Measurements from ENCODE around the gene OPCML. TPM values are rescaled to one million over a fixed set of nuclear protein-coding genes. Genes with fewer than 3 reads are reported as not detected.

Gene OPCML
- total RNA-seq, 4 donors from 2014 or later = 0.06 to 0.83 (median 0.24) TPM

DNA sequence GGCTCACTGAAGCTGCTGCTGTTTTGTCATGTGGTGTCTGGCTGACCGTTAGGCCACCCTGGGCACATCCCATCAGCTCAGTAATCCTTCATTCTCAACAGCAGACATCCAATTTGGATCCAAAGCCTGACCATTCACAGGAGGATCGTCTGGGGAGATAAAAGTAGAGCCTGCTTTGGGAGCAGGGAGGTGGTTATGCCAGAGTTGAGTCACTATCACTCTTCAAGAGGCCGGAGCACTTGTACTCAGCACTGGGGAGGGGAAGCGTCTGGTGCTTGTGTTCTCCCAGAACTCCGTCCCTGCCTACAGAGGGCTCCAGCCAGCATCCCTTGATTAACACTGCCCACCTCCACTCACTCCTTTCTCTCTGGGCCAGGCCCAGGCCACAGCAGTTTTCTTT is 382.6 kb downstream of the OPCML start:
- H3K27me3 ChIP-seq = peaks cover 0 to 46% (median 2%) of the 10 kb centered on the region in 4 donors

DNA sequence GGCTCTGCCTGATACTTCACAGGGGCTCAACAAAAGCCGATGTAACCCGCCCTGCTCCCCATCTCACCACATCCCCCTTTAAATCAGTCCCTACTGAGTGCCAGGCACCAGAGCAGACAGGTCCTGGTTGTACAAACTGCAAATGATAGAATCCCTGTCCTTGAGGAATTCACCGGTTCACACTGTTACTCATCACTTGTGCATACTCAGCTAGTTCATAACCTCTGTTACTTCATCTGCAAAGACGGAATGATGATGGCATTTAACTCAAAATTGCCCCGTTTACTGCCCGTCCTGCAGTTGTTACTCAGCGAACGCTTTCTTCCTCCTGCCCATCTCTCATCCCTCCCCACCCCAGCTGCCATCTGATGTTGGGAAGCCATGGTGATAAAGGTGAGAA is 384.7 kb downstream of the OPCML start:
- 78% methylated on average over 8 of the region's 8 CpGs for WGBS
- Histone ChIP-seq H3K4me1 (no peaks in the 10 kb centered on the region), H3K4me3 (no peak overlapping the region), H3K27me3 (peaks cover 0 to 37% (median 0%) of the 10 kb centered on the region in 4 donors), H3K36me3 (no peaks in the 10 kb centered on the region), H3K27ac (replicated peaks in 1 of 4) (no peak overlapping the region), H3K9me3 (no peaks in the 10 kb centered on the region)
- DNase-seq (ENCODE audit: extremely low spot score) = no peak
- intact Hi-C loops (cut with DNase I) = no loop called here
- TF ChIP-seq POLR2A (IDR thresholded peaks at IDR 0.05; ENCODE audit: low read depth) (no peak), POLR2AphosphoS5 (IDR thresholded peaks at IDR 0.05) (no peak), EP300 (IDR thresholded peaks at IDR 0.05) (no peak)
- TF ChIP-seq, protein P1, sequence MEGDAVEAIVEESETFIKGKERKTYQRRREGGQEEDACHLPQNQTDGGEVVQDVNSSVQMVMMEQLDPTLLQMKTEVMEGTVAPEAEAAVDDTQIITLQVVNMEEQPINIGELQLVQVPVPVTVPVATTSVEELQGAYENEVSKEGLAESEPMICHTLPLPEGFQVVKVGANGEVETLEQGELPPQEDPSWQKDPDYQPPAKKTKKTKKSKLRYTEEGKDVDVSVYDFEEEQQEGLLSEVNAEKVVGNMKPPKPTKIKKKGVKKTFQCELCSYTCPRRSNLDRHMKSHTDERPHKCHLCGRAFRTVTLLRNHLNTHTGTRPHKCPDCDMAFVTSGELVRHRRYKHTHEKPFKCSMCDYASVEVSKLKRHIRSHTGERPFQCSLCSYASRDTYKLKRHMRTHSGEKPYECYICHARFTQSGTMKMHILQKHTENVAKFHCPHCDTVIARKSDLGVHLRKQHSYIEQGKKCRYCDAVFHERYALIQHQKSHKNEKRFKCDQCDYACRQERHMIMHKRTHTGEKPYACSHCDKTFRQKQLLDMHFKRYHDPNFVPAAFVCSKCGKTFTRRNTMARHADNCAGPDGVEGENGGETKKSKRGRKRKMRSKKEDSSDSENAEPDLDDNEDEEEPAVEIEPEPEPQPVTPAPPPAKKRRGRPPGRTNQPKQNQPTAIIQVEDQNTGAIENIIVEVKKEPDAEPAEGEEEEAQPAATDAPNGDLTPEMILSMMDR (IDR thresholded peaks at IDR 0.05) = no peak

More for the DNA sequence above, 382.6 kb downstream of the OPCML start:
- H3K4me1 ChIP-seq = no peaks in the 10 kb centered on the region
- intact Hi-C loops (cut with DNase I) = no loop called here
- no peak overlapping the region for H3K27ac ChIP-seq (replicated peaks in 1 of 4)
- no peaks in the 10 kb centered on the region for H3K36me3 ChIP-seq
- no peak overlapping the region for H3K4me3 ChIP-seq
- no peaks in the 10 kb centered on the region for H3K9me3 ChIP-seq
- TF ChIP-seq EP300 (IDR thresholded peaks at IDR 0.05) (no peak), POLR2A (IDR thresholded peaks at IDR 0.05; ENCODE audit: low read depth) (no peak)
- 48% methylated on average over 5 of the region's 5 CpGs for WGBS
- no peak for DNase-seq (ENCODE audit: extremely low spot score)

DNA sequence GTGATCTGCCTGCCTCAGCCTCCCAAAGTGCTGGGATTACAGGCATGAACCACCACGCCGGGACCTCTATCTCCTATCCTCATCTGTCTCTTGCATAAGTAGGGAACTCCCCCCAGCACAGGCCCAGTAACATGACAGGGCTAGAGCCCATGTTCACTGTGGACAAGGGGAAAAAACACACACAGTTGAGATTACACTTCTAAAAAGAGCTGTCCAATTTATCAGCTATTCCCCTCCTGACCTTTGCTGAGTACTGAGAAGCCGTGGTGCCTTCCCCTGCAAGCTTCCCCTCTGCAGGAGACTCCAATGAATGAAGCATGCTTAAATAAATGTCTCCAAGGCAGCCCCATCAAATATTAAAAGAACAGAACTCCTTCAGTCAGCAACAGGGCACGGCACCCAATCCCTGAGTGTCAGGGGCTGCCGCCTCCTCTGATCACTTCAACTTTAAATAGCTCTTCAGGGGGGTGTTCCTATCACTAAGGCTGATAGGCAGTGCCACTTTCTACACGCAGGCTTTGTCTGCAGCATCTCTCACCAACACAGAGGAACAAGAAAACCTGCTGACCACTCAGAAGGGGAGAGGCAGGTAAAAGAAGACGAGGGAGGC is 385.5 kb downstream of the OPCML start:
- no peak overlapping the region for H3K4me3 ChIP-seq
- no peak for DNase-seq (ENCODE audit: extremely low spot score)
- TF ChIP-seq POLR2AphosphoS5 (IDR thresholded peaks at IDR 0.05) (no peak), POLR2A (IDR thresholded peaks at IDR 0.05; ENCODE audit: low read depth) (no peak), EP300 (IDR thresholded peaks at IDR 0.05) (no peak)
- TF ChIP-seq, protein P1 (IDR thresholded peaks at IDR 0.05) = no peak
- H3K36me3 ChIP-seq = no peaks in the 10 kb centered on the region
- H3K27me3 ChIP-seq = peaks cover 0 to 29% (median 0%) of the 10 kb centered on the region in 4 donors
- H3K27ac ChIP-seq (replicated peaks in 1 of 4) = no peak overlapping the region
- intact Hi-C loops (cut with DNase I) = no loop called here
- WGBS = 77% methylated on average over 7 of the region's 7 CpGs
- H3K4me1 ChIP-seq = no peaks in the 10 kb centered on the region
- H3K9me3 ChIP-seq = no peaks in the 10 kb centered on the region

DNA sequence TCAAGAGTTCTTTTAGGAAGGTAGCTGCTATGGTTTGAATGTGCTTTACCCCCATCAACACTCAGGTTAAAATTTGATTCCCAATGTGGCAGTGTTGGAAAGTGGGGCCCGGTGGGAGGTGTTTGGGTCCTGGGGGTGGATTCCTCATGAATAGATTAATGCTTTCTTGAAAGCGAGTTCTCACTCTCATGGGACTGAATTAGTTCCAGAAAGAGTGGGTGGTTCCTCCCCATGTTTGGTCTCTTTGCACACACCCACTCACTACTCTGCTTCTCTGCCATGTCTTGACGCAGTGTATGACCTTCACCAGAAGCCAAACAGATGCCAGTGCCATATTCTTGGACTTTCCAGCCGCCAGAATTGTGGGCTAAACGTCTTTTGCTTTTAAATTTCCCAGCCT is 394.4 kb downstream of the OPCML start:
- Histone ChIP-seq H3K4me1 (no peaks in the 10 kb centered on the region), H3K27me3 (peaks cover 0 to 39% (median 0%) of the 10 kb centered on the region in 4 donors), H3K9me3 (no peaks in the 10 kb centered on the region), H3K27ac (replicated peaks in 1 of 4) (no peak overlapping the region), H3K4me3 (no peak overlapping the region), H3K36me3 (no peaks in the 10 kb centered on the region)
- 70% methylated on average over 5 of the region's 5 CpGs for WGBS
- TF ChIP-seq, protein P1 (IDR thresholded peaks at IDR 0.05) = no peak
- no peak for TF ChIP-seq POLR2A (IDR thresholded peaks at IDR 0.05; ENCODE audit: low read depth)
- TF ChIP-seq POLR2AphosphoS5 (IDR thresholded peaks at IDR 0.05) = no peak
- no peak for TF ChIP-seq EP300 (IDR thresholded peaks at IDR 0.05)
- no peak for DNase-seq (ENCODE audit: extremely low spot score)
- intact Hi-C loops (cut with DNase I) = no loop called here

DNA sequence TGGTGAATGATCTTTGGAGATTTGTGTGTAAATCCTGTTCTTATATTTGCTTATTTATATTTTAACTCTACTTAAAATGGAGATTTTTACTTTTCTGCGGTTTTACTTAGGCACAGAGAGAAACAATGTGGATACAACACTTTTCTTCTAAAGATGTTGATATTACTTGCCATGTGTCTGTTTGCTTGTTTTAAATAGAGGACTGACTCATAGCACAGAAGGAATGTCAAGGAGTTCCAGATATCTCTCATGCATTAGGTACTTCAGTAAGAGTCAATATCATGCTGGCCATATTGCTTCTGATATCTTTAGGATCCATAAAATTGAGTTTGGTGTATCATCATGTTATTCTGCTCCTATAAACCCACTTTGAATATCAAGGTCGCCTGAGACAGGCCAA is 395.0 kb downstream of the OPCML start:
- no peak for DNase-seq (ENCODE audit: extremely low spot score)
- H3K9me3 ChIP-seq = no peaks in the 10 kb centered on the region
- intact Hi-C loops (cut with DNase I) = no loop called here
- no peaks in the 10 kb centered on the region for H3K36me3 ChIP-seq
- H3K27ac ChIP-seq (replicated peaks in 1 of 4) = no peak overlapping the region
- no peaks in the 10 kb centered on the region for H3K4me1 ChIP-seq
- WGBS = 58% methylated on average over 2 of the region's 2 CpGs
- H3K27me3 ChIP-seq = peaks cover 0 to 39% (median 0%) of the 10 kb centered on the region in 4 donors
- no peak overlapping the region for H3K4me3 ChIP-seq
- TF ChIP-seq, protein P1 (IDR thresholded peaks at IDR 0.05) = no peak
- TF ChIP-seq EP300 (IDR thresholded peaks at IDR 0.05) (no peak), POLR2A (IDR thresholded peaks at IDR 0.05; ENCODE audit: low read depth) (no peak), POLR2AphosphoS5 (IDR thresholded peaks at IDR 0.05) (no peak)

Data from esophagus muscularis mucosa (tissue), 4 donors.